Fibroblast of skin of abdomen (primary cell): ENCODE measurements around the gene PRKAR1B.
"Not testable (repeated sequence)": the region's sequence is repeated elsewhere in the genome, so short reads cannot be mapped to it uniquely, and the experiment has no call there.

Experiments used
- DNase-seq: peaks from one replicate; pipeline ENCODE4 v3.0.0-alpha.2; 2013

Gene PRKAR1B

DNA sequence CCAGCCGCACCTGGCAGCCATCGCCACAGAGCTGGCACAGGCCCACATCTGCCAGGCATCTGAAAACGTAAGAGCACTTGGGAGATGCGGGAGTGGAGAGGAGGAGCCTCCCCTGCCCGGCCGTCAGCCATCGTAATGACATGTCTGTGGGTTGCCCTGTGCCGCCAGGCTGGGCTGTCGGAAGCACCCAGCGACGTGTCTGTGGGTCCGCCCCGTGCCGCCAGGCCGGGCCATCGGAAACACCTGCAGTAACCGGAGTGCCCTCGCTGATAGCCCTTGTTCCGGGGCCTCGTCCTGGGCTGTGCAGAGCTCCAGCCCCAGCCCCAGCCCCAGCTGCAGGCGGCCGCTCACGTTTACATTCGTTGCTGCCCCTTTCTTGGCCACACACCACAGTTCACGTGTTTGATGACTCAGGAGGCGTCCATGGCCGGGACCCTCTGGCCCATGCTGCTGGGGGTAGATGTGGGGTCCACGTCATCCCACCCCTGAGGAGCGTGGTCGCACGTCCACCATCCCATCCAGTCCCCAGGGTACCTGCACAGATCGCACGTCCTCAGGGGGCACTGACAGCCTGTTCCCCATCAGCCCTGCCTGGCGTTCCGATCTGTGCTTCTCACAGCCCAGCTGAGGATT lies 30.0 kb upstream of the PRKAR1B start:
- no peak for DNase-seq

DNA sequence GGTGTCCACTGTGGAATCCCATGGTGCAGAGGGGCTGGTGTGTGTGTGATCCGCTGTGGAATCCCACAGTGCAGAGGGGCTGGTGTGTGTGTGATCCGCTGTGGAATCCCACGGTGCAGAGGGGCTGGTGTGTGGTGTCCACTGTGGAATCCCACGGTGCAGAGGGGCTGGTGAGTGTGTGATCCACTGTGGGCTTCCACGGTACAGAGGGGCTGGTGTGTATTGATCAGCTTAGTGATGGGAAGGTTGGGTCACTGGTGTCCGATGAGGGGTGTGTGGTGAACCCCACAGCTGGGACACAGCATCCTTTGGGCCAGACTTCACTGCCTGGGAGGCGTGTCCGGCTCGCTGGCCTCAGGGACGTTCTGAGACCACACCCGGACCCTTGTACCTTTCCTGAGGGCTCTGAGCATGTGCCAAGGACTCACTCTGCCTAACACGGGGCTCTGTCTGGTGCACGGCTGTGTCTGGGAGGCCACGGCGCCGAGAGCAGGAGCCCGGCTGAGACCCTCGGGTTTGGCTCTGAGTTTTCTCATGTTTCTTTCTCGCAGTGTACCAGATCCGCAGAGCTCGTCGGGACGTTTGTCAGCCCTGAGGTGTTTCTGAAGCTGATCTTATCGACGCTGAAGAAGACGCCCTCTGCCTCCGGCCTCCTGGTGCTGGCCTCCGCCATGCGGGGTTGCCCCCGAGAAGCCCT lies 29.3 kb upstream of the PRKAR1B start:
- DNase-seq, result no peak

DNA sequence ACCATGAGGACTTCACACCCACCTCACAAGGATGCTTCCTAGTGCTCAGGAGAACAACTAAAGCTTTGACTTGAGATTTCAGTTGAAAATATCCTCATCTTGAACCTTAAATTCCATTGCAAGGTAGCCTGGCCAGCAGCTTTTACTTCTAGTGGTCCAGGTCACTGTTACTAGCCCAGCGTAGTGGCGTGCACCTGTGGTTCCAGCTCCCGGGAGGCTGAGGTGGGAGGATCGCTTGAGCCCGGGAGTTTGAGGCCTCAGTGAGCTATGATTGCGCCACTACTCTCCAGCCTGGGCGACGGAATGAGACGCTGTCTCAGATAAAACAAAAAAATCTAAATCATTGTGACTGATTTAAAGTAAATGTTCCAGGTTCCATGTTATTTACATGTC lies 28.3 kb upstream of the PRKAR1B start:
- DNase-seq, result no peak

DNA sequence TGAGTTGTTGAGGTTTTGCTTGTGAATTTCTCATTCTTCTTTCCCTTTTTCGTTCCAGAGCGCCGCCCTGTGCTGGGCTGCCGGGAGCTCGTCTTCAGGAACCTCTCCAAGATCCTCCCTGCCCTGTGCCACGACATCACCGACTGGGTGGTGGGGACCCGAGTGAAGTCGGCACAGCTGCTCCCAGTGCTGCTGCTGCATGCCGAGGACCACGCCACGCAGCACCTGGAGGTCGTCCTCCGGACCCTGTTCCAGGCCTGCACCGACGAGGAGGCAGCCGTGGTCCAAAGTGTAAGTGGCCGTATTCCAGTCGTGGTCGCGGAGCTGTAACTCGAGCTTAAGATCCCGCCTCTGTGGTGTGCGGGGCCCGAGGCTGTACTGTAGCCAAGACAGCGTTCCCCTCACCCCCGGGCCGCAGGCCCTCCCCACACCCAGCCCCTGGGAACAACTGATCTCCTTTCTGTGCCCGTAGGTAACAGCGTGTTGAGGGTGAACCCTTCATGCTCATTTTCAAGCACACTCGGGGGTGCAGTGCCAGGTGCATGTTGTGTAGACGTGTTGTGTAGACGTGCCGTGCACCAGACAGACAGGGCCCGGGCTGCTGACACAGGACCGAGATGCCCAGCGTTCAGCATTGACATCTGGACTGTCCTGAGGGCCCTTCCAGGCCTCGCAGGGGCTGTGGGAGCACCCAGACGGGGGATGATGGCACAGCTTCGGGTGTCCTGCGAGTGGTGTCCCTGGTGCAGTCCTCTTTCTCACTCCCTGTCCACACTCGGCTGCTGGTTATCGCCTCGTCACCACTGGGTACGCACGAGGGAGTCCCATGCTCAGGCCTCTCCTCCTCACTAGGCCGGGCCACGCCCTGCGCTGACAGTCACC lies 27.7 kb upstream of the PRKAR1B start:
- DNase-seq, result no peak

DNA sequence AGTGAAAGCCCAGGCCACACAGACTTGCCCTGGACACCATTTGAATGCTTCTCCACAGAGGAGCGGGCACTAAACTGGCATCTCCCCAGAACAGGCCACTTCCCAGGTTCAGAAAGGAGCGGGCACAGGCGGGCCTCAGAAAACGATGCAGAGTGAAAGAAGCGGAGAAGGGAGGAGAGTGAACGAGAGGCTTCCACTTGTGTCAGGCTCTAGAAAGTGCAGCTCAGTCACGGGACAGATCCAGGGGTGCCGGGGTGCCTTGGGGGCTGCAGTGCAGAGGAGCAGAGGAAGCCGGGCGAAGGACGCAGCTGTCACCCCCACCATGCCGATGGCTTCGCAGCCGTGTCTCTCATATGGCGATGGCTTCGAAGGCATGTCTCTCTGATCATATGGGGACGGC lies 26.1 kb upstream of the PRKAR1B start:
- DNase-seq, result no peak

DNA sequence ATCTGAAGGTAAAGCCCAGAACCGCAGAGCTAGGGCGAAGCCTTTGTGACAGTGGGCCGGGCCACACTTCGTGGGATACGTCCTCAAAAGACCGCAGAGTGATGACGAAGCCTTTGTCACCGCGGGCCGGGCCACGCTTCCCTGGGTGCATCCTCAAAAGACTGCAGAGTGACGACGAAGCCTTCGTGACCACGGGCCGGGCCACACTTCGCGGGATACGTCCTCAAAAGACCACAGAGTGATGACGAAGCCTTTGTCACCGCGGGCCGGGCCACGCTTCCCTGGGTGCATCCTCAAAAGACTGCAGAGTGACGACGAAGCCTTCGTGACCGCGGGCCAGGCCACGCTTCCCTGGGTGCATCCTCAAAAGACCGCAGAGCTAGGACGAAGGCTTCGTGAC lies 25.2 kb upstream of the PRKAR1B start:
- DNase-seq, result not testable (repeated sequence)

DNA sequence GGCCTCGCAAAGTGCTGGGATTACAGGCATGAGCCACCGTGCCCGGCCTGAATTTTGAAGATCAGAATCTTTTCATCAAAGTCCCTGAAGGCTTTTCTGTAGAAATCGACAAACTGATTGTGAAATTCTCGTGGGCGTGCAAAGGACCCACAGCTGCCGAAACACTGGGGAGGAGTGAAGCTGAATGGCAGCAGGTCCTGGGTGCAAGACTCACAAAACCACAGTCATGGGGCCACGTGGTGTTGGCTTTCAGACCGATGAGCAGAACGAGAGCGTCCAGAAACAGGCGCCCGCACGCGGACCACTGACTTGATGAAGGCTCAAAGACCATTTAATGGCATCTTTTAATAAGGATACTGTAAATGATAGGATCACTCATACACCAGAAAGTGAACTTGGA lies 24.7 kb upstream of the PRKAR1B start:
- no peak for DNase-seq

DNA sequence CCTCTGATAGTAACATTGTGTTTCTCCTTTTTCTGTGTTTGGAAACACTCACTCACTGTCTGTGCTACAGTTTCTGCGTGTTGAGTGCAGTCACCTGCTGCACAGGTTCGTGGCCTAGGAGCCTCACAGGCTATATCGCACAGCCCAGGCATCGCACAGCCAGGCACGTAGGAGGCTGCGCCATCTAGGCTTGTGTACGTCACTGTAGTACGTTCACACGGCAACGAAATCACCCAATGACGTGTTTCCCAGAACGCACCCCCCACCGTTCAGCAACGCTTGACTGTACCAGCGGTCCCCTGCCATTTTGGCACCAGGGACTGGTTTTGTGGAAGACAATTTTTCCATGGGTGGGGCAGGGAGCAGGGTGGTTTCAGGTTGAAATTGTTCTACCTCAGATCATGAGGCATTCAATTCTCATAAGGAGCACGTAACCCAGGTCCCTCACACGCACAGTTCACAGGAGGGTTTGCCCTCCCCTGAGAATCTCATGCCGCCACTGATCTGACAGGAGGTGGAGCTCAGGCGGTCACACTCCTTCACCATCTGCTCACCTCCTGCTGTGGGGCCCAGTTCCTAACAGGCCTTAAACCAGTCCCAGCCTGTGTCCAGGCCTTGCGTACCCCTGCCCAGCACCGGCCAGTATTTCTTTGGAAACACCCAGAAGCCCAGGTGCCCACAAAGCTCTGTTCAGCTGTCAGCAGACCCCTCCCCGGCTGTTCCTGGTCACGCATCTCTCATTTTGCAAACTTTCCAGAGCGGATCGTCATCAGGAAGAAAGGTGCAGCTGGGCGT lies 23.2 kb upstream of the PRKAR1B start:
- DNase-seq, result no peak

DNA sequence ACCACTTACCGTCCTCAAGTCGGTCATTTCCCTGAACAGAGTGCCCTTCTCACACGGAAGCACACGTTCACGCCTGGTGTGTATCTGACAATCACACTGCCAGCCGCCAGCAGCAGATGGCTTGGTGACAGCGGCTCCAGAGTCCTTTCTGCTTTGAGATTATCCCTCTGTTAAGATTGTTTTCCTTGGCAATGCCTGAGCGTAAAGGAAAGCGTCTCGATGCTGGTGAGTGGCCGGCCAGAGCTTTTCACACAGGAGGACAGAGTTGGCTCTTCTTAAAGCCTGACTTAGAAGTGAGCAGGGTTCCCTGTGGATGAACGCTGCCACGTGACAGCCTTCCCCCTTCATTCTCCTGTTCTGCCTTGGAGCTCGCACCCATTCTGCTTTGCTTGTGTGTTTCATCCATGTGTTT lies 22.1 kb upstream of the PRKAR1B start:
- no peak for DNase-seq

DNA sequence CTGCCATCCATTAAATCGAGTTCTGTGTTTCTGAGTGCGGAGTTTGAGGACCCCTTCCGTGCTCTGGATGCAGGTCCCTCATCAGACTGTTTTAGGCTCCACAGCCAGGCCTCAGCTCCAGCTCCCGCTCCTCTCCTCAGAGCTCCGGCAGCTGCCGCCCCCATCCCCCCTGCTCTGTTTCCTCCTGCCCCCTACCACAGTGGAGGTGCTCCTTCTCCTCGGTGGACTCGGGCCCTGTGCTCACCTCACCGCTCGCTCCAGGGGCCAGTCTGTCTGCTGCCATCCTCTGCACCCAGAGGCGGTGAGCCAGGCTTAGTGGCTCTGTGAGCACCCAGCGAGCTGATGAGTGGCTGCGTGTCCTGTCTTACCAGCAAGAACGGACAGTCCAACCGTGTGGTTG lies 21.4 kb upstream of the PRKAR1B start:
- no peak for DNase-seq

DNA sequence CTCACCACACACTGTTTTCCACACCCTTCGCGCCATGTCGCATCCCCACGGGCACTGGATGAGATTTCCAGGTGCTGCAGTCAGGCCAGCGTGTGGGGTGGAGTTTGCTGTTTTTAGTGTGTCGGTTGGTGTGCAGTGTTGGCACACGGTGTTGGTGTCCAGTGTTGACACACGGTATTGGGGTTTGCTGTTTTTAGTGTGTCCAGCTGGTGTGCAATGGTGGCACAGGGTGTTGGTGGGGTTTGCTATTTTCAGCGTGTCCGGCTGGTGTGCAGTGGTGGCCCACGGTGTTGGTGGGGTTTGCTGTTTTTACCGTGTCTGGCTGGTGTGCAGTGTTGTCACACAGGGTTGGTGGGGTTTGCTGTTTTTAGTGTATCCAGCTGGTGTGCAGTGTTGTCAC lies 20.1 kb upstream of the PRKAR1B start:
- DNase-seq, result no peak

DNA sequence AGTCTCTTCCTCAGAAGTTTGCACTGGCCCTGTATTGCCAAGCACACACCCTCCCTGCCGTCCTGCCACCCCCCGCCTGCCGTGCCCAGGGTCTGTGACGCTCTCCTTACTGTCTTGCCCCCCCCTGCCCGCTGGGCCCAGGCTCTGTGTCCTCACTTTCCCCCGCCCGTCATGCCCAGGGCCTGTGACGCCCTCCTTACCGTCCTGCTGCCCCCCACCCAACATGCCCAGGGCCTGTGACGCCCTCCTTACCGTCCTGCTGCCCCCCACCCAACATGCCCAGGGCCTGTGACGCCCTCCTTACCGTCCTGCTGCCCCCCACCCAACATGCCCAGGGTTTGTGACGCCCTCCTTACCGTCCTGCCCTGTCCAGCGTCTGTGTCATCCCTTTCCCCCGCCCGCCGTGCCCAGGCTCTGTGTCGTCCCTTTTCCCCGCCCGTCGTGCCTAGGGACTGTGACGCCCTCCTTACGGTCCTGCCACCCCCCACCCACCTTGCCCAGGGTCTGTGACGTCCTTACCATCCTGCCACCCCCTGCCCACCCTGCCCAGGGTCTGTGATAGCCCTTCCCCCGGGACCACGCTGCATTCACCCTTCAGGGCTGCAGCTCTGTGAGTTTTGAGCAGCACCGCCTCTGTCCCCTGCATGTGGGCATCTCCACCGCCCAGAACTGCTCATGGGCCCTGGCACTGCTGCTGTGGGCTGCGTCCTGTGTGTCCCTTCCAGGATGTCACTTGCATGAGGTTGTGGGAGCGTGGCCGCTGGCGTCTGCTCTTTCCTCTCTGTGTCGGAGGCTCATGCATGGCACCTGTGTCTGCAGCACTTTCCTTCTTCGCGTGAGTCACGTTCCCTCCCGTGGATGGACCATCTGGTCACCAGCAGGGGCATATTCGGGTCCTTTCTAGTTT lies 19.3 kb upstream of the PRKAR1B start:
- no peak for DNase-seq

DNA sequence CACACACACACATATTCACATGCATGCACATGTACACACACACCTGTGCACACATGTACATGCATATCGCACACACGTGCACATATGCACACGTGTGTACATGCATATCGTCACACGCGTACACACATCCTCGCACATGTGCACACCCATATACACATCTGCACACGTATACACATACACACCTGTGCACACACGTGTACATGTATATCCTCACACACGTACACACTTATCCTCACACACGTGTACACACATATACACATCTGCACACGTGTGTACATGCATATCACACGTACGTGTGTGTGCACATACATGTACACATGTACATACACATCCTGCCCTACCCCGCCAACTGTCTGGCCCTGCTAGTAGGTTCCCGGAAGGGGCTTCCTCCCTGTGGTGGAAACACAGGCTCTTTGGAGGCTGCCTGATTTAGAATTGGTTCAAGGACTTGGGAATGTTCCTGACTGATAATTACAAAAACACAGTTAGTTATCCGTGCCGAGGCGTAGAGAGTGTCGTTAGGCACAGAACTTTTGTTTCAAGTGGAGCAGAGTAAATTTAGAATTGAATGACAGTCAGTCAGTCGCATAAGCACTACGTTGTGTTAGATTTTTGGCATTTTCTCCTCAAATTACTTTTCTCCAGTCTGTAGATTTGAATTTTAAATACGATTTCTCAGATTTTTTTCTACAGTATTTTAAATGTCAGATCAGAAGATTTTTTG lies 18.5 kb upstream of the PRKAR1B start:
- DNase-seq, result no peak

DNA sequence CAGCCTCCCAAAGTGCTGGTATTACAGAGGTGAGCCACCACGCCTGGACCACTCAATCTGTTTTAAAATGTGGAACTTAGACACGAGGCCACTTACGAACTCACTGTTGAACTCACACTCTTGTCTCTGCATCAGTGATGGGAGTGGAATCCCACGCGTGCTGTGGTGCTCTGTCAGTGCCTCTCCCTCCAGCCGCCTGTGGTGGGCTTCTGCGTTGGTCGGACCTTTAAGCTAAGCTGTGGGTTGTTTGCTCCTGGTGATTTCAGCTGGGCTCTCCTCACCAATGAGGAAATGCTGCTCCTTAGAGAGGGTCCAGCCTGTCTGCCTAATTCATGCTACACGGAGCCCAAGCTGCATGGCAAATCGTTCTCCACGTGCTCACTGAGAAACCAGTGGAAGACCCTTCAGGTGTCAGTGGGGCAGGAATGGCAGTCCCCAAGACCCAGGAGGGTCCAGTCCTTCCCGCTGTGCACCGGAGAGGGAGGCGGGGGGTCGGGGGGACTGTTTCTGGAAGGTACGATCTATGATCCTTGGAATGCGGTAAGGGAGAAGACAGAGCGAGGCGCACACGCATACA lies 17.9 kb upstream of the PRKAR1B start:
- DNase-seq, result no peak

DNA sequence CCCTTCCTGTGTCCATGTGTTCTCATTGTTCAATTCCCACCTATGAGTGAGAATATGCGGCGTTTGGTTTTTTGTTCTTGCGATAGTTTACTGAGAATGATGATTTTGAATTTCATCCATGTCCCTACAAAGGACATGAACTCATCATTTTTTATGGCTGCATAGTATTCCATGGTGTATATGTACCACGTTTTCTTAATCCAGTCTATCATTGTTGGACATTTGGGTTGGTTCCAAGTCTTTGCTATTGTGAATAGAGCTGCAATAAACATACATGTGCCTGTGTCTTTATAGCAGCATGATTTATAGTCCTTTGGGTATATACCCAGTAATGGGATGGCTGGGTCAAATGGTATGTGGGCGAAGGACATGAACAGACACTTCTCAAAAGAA lies 17.0 kb upstream of the PRKAR1B start:
- DNase-seq, result not testable (repeated sequence)

DNA sequence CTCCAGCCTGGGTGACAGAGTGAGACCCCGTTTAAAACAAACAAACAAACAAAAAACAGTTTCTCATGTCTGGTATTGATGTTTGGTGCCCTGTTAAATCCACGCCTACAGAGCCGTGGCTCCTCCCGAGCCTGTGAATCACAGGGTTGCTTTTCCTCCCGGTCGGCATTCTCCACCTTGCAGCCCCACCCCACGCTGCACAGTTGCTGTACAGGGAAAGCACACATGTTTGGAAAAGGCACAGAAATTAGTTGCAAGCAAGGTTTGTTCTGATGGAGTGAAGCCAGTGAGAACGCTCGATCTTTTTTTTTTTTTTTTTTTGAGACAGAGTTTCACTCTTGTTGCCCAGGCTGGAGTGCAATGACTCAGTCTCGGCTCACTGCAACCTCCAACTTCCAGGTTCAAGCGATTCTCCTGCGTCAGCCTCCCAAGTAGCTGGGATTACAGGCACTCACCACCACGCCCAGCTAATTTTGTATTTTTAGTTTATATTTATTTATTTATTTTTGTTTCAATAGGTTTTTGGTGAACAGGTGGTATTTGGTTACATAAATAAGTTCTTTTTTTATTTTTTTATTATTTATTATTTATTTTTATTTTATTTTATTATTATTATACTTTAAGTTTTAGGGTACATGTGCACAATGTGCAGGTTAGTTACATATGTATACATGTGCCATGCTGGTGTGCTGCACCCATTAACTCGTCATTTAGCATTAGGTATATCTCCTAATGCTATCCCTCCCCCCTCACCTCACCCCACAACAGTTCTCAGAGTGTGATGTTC lies 16.5 kb upstream of the PRKAR1B start:
- not testable (repeated sequence) for DNase-seq

DNA sequence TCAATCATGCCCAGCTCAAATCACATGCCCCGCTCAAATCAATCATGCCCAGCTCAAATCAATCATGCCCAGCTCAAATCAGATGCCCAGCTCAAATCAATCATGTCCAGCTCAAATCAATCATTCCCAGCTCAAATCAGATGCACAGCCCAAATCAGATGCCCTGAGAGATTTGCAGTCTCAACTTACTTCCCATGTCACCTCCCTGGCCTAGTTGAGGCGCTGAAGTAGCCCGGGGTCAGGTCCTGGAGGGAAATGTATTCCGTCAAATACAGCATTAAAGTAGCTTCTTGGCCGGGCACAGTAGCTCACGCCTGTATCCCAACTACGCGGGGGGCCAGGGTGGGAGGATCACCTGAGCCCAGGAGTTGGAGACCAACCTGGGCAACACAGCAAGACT lies 15.7 kb upstream of the PRKAR1B start:
- DNase-seq, result no peak

DNA sequence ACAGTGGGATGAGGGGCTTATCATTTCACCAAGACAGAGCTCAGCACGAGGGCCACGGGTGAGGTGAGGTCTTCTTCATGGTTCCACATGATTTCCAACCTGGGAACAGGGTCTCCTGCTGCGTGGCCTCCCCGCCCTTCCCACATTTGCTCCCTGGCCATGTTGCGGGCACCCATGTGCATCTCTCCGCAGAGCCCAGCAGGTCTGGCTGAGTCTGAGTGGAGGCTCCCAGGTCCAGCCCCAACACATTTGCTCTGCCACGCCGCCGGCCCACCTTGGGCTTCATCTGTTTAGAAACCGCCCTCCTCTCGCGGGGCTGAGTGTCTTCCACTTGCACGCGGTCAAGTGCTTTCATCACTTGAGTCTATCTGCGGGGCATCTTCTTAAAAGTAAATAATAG lies 14.8 kb upstream of the PRKAR1B start:
- DNase-seq, result no peak

DNA sequence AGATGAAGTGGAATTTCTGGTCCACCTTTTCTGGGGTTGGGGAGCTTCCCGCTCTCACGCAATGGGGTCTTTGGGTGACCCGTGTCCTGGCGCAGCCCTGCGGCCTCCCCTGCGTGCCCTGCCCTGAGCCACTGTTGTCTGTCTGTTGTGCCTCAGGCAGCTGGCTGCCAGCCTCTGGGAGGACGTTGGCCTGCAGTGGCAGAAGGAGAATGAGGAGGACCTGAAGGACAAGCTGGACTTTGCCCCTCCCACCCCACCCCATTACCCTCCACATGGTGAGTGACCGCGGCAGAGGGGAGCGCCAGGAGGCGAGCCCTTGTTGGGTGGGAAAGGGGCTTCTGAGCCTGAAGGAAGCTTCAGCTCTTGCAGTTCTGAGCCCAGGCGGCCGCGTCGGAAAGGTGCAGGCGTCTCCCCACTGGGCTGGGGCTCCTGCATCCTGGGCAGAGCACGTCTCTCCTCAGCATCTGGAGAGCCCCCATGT lies 14.2 kb upstream of the PRKAR1B start:
- DNase-seq, result no peak
